SKM-1 treated with dmso at 0.1 percent for 144 hours (cell line): ENCODE data around the gene ARHGAP32.

ENCODE experiments used
- DNase-seq: peaks from one replicate; lab custom pipeline; 2025; ENCODE audit not compliant: unreplicated experiment; lab: John Stamatoyannopoulos, UW

ARHGAP32 gene

DNA sequence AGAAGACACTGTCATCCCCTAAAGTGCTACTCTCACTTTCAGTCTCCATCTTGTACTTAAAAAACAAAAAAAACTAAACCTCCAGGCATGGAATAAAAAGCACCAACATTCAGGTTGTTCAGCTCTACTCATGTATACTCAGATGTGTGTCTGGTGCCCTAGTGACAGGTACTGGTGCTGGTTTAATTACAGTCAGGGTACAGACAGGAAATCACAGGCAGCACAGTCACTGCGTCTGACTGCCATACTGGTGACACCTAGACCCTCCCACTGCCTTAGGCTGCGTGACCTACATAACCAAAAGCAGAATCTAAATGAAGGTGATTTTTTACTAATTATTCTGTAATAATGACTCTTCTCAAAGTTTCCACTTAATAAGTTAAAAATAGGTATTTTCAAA is at the start of gene ARHGAP32:
Gene ARHGAP32 (minus strand): TSS at position 176 of the 400 bp plus-strand sequence. CDS start 127 bp downstream, at position 49.
- DNase-seq, result no peak

DNA sequence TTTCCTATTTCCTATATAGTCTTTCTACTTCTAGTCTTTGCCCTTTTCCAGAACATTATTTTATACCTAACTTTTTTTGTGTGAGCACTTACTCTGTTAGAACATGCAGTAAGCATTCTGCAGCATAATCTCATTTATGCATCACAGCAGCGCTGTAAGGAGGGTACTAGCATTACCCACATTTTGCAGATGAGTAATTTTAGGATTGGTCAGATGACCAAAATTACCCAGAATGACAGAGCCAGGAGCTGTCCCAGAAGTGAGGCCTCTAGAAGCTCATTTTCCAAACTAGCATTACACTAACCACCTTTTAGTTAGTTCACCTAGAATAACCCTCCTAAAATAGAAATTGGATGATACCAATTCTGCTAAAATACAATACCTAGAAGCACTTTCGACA is 47.1 kb upstream of the ARHGAP32 start:
- no peak for DNase-seq

DNA sequence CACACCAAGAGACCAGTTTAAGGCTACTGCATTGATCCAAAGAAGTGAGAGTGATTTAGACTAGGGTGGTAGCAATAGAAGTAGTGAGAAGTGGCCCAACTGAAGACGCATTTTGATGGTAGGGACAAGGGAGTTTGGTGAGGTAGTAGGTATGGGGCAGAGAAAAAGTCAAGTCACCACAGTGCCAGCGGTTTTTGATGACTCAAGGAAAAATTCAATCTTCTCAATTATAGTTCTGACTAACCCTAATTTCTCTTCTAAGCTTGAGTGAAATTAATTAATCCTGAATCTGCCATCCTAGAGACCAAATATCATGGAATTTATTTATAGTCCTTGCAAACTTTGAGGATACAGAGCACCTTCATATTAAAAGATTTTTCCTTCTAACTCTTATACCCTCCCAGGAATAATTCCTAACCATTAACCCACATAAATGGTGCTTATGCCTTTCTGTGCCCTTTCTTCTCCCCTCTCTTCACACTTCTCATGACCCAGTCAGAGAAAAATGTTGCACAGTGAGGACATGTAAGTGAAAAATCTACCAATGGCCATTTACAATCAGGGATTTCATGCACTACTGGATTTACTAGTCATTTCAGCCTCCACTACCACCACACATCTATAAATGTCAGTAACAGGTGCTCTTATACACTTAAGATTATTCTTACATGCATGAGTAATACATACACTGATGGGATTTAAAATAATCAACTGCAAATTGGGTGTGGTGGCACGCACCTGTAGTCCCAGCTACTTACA is 45.9 kb upstream of the ARHGAP32 start:
- no peak for DNase-seq

GRCh38 chr11:129237456-129237855 is 45.3 kb upstream of the ARHGAP32 start:
- DNase-seq, result no peak

DNA sequence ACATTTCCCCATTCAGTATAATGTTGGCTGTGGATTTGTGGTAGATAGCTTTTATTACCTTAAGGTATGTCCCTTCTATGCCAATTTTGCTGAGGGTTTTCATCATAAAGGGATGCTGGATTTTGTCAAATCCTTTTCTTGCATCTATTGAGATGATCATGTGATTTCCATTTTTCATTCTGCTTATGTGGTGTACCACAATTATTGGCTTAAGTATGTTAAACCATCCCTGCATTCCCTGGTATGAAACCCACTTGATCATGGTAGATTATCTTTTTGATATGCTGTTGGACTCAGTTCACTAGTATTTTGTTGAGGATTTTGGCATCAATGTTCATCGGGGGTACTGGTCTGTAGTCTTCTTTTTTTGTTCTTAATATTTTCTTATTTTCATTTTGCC is 44.7 kb upstream of the ARHGAP32 start:
- no peak for DNase-seq

- DNase-seq, result no peak
Observed at GRCh38 chr11:129234978-129235377, 42.9 kb upstream of the ARHGAP32 start.

GRCh38 chr11:129230006-129230405 is 37.9 kb upstream of the ARHGAP32 start:
- DNase-seq, result no peak

DNA sequence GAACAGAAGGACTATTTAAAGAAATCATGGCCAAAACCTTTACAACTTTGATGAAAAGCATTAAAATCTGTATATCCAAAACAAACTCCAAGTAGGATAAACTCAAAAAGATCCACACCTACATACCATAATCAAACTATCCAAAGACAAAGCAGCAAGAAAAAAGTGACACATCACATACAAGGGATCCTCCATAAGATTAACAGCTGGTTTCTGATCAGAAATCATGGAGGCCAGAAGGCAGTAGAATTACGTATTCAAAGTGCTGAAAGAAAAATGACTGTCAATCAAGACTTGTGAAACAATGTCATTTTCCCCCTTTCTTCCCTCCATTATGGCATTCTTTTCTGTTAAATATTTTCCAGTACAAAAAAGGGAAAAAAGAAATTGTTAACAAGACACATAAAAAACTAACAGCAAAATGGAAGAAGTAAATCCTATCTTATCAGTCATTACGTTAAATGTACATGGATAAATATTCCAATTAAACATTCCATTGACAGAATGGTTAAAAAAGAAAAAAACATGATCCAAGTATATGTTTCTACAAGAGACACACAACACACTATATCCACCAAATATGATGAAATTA is 34.2 kb upstream of the ARHGAP32 start:
- no peak for DNase-seq

DNA sequence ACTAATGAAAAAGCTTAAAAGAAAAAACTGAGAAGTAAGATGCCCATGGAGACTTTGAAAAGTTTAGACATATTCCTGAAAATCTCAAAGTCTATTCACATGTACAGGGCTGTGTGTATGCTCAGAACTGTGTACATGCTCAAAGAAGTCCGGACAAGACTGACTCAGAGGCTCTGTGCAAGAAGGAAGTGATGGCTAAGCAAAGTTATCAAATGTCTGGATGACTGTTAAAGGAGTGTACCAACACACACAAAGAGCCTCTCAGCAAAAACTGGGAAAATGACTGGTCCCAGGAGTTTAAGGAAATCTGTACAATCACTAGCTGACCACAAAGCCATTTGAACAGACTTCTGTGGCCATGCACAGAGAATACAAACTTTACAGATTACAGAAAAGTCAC is 33.1 kb upstream of the ARHGAP32 start:
- DNase-seq, result no peak

DNA sequence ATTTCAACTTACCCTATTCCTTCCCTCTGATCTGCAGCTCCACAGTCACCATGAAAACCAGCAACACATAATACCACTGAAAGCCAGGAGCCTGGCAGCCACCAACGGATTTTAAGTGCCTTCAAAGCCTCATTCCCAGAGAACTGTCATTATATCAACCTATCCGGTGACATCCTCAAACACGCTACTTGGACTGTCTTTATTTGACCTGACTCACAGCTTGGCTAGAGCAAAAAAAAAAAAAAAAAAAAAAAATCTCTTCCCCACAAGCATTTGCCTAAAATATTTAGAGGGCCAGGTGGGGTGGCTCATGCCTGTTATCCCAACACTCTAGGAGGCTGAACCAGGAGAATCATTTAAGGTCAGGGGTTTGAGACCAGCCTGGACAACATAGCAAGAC is 32.4 kb upstream of the ARHGAP32 start:
- no peak for DNase-seq

GRCh38 chr11:129223701-129224149 is 31.6 kb upstream of the ARHGAP32 start:
- DNase-seq, result no peak

GRCh38 chr11:129223260-129223659 is 31.1 kb upstream of the ARHGAP32 start:
- no peak for DNase-seq

DNA sequence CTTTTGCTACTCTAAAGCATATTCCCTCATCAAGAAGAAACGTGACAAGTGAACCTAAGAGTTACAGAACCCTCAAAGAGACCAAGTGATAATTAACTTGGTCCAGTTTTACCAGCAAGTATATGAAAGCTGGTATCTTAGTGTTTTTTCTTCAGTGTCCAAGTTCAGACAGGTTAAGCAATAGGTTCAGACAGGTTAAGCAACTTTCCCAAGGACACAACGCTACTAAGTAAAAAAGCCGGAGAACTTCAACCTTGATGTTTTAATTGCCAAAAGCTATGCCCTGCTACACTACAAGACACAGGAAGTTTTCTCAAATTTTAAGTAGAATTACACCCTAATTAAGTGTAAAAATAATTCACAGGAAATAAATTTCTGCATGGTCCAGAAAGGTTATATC is 30.0 kb upstream of the ARHGAP32 start:
- DNase-seq, result no peak

GRCh38 chr11:129215506-129216245 is 23.6 kb upstream of the ARHGAP32 start:
- DNase-seq, result no peak

DNA sequence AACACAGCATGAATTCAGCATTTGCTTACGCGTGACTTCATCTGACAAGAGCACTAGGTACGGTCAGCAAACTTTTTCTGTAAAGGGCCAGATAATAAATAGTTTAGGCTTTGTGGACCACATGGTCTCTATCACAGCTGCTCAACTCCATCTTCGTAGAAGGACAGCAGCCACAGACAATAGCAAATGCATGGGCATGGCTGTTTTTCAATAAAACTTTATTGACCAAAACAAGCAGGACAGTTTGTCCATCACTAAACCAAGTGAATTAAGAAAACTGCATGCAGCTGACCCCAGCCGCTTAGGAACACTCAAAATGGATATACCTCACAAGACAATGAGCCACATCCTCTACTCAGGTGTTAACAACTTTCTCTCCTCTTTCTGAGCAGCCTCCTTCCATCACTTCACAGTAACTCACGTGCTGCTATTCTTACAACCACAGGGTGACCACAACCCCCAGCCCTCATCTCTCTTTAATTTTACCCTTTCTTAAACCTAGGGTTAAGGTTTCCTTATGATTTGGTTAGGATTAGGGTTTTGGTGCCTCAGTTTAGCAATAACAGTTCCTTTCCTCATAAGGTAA is 22.7 kb upstream of the ARHGAP32 start:
- DNase-seq, result no peak

DNA sequence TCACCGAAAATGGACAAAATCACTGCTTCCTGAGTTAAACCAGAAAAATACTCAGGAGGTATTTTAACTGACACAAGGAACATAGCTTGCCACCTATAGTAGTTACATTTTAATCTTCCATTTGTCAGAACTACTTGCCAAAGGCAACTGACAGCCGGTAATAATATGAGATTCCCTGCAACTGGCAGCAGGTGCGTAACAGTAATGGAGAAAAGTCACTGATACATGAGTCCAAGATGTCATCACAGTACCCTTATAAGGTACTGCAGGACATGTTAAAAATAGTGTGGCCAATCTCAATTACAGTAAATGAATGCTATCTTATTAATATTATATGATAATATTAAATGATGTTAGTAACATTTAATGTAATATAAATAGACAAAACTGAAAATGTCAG is 21.1 kb upstream of the ARHGAP32 start:
- no peak for DNase-seq

GRCh38 chr11:129211397-129211796 is 19.3 kb upstream of the ARHGAP32 start:
- no peak for DNase-seq

GRCh38 chr11:129210831-129211181 is 18.7 kb upstream of the ARHGAP32 start:
- DNase-seq, result peak; percentile 79

DNA sequence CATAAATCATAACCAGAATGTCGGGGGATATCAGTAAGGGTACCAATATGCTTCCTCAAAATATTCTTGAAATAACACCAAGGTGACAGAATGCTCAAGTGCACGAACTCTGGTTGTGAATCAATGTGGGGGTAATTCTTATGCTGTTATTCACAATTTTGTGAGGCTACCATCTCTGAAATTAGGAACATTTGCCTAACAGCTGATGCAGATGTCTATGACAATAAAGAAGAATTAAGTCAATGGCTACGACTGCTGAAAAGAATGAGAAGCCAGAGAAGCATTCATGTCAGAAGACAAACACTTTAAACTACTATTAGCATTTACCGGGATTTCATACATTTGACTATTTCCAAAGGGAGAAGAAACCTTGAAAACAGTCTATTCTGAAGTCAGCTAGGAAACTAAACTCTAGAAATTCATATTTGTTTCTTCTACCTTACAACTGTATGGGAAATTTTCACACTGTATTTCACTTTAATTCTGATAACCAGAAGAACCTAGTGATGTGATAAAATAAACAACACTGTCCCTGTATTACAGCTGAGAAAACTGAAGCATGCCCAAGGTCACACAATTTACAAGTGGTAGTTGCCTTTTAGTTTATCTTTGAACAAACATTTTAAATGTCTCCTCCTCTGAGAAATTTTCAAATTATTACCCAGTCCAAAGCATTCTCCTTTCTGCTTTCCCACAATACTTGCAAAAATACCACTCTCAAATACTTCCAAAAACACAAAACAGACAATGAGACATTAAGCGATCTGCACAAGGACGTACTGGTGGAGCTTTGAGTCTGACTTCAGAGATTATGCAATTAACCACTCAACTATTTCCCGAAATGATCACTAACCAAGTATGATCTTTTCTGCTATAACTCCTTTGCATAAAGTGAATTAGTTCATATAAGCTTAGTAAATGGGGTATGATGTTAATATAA is 18.0 kb upstream of the ARHGAP32 start:
- peak; percentile 79 for DNase-seq

DNA sequence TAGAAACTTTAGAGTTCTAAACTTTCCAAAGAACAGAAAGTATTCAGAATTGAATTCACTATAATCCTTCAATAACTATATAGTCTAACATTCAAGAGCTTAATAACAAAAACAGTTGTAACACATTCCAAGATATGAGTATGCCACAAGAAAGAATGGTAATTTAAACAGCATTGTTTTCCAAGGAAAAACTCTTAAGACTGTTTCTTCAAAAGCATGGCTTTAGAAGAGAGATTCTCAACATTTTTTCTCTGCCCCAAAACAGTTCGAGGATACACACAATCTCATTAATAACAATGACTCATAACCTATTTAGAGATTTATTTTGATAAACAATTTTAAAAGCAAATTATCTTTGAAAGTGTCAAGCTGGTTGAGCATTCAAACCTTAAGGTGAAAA is 16.7 kb upstream of the ARHGAP32 start:
- DNase-seq, result no peak
